HEK293 (cell line): ENCODE measurements around the gene NUP62.

Experiments used
- SALL2 ChIP-seq: fragments of 450-650 bp; formaldehyde crosslinking; IDR thresholded peaks from 2 replicates; pipeline ENCODE4 v1.5.0; 2017; ENCODE audit warnings: missing biosample characterization, mild to moderate bottlenecking, missing genetic modification characterization, borderline replicate concordance
- ZBTB7A ChIP-seq: fragments of 450-650 bp; formaldehyde crosslinking; IDR thresholded peaks from 2 replicates; pipeline ENCODE4 v1.5.1; 2016; ENCODE audit warnings: low read depth, missing biosample characterization, missing genetic modification characterization
- ZNF138 ChIP-seq: fragments of 450-650 bp; formaldehyde crosslinking; IDR thresholded peaks from 2 replicates; pipeline ENCODE4 v1.5.1; 2016; ENCODE audit warnings: missing biosample characterization, missing genetic modification characterization, borderline replicate concordance
- ZNF585B ChIP-seq: fragments of 450-650 bp; formaldehyde crosslinking; IDR thresholded peaks from 2 replicates; pipeline ENCODE4 v1.5.1; 2016; ENCODE audit warnings: missing biosample characterization, missing genetic modification characterization
- ZNF830 ChIP-seq: fragments of 450-650 bp; IDR thresholded peaks from 2 replicates; pipeline ENCODE4 v1.5.0; 2018; ENCODE audit warnings: missing biosample characterization, missing genetic modification characterization, low read depth, mild to moderate bottlenecking, moderate library complexity
- TF ChIP-seq, protein P1 (sequence below): fragments of 450-650 bp; formaldehyde crosslinking; IDR thresholded peaks from 2 replicates; pipeline ENCODE4 v1.5.1; 2016; ENCODE audit warnings: missing biosample characterization, missing genetic modification characterization

GRCh38 chr19:49949742-49950589 lies 20.7 kb upstream of the NUP62 start:
- no peak for TF ChIP-seq ZNF138 (tag by site-specific recombination)
- TF ChIP-seq, protein P1, sequence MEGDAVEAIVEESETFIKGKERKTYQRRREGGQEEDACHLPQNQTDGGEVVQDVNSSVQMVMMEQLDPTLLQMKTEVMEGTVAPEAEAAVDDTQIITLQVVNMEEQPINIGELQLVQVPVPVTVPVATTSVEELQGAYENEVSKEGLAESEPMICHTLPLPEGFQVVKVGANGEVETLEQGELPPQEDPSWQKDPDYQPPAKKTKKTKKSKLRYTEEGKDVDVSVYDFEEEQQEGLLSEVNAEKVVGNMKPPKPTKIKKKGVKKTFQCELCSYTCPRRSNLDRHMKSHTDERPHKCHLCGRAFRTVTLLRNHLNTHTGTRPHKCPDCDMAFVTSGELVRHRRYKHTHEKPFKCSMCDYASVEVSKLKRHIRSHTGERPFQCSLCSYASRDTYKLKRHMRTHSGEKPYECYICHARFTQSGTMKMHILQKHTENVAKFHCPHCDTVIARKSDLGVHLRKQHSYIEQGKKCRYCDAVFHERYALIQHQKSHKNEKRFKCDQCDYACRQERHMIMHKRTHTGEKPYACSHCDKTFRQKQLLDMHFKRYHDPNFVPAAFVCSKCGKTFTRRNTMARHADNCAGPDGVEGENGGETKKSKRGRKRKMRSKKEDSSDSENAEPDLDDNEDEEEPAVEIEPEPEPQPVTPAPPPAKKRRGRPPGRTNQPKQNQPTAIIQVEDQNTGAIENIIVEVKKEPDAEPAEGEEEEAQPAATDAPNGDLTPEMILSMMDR (tag by site-specific recombination): no peak
- no peak for TF ChIP-seq SALL2
- no peak for TF ChIP-seq ZBTB7A (tag by site-specific recombination)
- TF ChIP-seq ZNF585B: no peak
- no peak for TF ChIP-seq ZNF830 (tag by site-specific recombination)
